ELF-1 (cell line): Measurements from ENCODE around the gene BTBD9.

ENCODE experiments used
- DNase-seq: peaks from one replicate; pipeline ENCODE4 v3.0.0-alpha.2; 2016; ENCODE audit warnings: low read depth, low spot score

BTBD9 gene

DNA sequence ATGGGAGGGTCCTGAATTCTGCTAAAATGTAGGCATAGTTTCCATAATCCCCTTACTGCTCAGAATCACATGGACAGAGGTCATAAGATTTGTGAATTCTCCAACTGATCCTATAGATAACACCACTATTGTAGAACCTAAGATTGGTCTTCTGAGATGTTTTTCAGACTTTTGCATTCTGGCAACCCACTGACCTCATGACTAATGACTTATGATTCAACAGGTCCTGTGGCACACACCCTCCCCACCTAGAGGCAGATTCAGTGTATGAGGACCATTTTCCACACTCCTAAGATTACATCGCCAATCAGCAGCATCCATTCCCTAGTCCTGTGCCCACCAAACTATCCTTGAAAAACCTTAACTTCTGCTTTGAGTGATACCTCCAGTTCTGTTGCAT lies 207.2 kb downstream of the BTBD9 start:
- no peak for DNase-seq

DNA sequence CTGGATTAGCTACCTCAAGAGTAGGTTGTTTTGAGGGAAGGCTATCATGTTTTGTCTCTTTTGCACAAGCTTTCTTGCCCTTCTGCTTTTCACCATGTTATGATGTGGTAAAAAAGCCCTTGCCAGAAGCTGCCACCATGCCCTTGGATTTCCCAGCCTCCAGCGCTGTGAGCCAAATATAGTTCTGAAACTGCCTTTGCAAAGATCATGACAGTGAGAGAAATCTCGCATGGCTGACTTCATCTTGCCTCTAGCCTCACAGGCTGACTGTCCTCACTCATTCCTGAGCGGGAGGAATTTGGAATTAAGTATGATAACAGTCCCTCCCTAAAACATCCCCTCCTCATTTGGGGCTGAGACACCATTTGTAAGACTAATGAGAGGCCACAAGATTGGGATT lies 207.7 kb downstream of the BTBD9 start:
- no peak for DNase-seq

DNA sequence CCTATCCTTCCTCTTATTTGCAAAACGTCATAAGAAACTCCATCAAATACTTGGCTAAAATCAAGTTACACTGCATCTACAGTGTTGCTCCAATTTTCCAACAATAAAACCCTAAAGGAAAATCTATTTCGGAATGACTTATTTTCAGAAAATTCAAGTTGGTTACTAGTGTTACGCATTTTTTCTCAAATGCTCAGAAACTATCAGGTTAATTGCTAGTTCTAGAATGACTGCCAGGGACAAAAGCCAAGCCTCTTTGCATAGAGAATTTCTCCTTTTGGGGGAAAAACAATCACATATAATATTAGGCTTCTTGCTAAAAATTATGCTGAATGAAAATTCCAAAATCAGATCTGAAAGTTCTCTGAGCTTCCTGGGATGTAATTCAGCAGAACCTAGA lies 210.2 kb downstream of the BTBD9 start:
- DNase-seq, result no peak

DNA sequence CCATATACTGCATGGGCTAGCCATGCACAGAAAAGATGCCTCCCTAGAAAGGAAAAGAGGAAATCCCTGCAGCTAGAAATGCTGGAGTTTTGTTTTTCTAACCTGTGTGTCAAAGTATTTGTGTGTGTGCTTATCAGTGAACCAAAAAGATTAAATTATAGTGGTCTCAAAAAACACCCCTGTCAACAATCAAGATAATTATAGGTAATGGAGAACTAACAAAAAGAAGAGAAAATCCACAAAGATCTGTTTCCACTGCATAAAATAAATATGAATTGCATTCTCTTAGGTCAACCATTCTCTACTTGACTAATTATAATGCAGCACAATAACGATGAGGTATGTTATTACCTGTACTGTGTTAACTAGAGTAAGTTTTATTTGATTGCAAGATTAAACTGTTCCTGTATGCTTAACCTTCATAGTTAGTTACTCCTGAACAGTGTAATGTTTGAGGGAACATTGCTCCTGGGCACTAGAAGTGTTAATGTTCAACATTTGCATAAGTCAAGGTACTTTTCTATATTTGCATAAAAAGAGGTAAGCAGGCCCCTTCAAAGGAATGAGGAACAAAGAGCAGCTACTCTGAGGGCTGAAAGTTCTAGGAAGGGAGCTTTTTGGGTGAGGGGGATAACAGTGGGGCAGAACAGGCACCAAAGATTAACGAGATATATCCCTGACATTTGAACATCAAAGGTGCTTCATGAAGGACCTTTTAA lies 212.1 kb downstream of the BTBD9 start:
- DNase-seq, result peak; percentile 58

DNA sequence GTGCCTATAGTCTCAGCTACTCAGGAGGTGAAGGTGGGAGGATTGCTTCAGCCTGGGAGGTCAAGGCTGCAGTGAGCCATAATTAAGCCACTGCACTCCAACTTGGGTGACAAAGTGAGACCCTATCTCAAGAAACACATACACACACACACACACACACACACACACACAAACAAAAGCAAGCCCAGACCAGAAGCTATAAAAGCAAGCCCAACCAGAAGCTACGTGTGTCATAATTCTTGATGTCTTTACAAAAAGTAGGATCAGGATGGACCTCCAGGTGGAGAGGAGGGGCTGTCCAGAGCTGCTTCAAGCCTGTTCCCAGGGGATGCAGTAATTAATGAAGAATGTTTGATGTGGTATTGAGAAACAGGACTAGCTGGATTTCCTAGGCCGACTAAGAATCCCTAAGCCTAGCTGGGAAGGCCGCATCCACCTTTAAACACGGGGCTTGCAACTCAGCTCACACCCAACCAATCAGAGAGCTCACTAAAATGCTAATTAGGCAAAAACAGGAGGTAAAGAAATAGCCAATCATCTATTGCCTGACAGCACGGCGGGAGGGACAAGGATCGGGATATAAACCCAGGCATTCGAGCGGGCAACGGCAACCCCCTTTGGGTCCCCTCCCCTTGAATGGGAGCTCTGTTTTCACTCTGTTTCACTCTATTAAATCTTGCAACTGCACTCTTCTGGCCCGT lies 213.8 kb downstream of the BTBD9 start:
- DNase-seq, result peak; percentile 77

DNA sequence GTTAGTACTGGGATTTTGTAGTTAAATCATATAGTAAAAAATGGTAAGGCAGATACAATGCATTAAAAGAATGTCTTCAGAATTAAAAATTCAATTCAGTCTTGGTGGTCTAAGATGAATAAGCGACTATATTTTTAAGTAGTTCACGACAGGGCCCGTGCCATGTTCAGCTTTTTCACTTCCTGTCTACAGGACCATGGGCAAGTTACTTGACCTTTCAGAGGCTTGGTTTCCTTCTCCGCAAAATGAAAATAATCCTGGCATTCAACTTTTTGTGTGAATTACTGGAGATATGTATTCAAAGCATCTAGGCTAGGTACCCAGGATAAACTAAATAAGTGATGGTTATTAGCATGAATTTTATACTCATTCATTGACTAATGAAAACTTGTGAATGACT lies 216.0 kb downstream of the BTBD9 start:
- no peak for DNase-seq

DNA sequence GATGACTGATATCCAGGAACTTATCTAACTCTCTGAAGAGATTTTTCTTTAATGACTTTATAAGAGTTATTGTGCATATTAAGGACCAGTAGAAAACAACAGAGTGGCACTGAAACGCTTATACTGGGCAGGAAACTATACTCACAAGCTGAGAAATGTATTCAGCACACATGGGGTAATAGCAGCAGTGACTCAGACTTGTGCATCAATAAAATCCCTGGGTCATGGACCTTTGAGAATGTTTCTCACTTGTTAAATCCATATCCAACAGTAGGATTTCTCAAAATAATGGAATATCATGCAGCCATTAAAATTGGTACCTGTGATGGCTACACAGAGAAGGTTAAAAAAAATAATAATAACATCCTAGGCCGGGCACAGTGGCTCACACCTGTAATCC lies 219.5 kb downstream of the BTBD9 start:
- DNase-seq, result no peak

DNA sequence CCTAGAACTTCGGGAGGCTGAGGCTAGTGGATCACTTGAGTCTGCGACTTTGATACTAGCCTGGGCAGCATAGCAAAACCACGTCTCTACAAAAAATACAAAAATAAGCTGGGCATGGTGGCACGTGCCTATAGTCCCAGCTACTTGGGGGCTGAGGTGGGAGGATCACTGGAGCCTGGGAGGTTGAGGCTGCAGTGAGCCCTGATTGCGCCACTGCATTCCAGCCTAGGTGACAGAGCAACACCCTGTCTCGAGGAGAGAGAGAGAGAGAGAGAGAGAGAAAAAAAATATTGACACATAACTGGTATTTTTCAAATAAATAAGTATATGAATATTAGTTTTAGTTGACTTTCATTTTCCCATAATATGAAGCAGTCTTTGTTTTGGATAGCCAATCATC lies 222.2 kb downstream of the BTBD9 start:
- no peak for DNase-seq

DNA sequence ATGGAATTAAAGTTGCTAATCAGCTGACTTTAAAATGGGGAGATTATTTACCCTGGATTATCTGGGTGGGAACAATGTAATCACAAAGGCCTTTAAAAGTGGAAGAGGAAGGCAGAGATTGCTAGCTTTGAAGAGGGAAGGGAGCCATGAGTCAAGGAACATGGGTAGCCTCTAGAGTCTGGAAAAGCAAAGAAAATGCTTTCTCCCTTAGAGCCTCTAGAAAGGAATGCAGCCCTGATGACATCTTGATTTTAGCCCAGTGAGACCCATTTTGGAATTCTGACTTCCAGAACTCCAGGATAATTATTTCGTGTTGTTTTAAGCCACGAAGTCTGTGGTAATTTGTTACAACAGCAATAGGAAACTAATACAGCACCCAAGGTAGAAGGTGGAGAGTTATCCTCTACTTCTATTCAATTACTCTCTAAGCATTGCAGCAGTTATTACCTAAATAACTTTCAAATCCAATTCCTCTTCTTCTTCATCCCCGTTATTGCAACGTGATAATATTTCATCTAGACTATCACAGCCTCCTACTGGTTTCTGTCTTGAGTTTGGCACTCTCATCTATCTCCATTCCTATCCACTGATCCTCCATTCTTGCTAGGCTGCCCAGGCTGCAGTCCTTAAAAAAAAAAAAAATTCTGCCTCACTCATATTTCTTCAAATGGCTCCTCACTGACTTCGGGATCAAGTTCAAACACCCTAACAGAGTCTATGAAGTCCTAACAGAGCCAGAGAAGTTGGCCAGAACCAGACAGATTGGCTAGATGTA lies 224.3 kb downstream of the BTBD9 start:
- no peak for DNase-seq

DNA sequence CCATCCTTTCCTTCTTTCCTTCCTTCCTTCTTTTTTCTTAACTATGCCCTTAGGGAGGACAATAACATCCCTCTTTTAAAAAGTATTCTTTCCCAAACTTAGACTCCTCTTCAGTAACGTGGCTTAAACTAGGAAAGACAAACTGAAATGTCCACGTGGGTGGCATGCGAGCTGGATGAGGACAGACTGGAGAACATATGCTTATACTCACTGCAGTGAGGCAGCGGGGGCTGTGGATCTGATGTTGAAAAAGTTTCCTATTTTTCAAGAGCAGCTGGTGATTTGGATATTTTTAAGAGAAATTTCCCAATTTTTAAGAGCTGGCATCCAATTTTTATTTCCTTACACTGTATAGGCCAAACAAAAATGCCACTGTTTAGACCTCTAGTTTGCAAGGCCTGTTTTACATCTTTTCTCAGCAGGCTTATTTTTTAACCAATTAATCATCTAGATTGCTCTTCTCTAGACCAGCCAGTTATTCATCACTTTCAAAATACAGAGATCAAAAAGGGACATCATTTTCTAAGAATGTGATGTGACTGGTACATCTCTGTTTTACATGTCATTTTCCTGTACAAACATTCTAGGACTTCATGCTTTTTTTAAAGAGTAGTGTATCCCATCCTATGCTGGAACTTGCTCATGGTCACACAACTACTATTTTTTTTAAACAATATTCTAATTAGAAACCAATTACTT lies 226.5 kb downstream of the BTBD9 start:
- DNase-seq, result no peak

DNA sequence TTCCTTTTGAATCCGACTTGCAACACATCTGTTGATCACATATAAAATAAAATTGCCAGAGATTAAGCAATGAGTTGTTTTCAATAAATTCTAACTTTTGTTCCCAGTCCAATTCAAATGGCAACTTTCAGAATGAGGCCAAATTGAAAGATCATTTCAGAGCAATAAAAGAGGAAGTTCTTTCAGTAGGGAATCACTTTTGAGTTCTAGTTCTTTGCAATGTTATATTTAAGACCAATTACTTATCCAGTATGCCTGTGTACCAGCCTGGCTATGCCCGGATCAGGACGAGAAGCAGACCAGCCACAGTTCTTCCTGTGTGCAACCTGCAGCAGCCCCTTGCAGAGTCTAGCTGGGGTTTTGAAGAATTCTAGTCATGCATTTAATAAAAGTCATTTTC lies 232.5 kb downstream of the BTBD9 start:
- no peak for DNase-seq

DNA sequence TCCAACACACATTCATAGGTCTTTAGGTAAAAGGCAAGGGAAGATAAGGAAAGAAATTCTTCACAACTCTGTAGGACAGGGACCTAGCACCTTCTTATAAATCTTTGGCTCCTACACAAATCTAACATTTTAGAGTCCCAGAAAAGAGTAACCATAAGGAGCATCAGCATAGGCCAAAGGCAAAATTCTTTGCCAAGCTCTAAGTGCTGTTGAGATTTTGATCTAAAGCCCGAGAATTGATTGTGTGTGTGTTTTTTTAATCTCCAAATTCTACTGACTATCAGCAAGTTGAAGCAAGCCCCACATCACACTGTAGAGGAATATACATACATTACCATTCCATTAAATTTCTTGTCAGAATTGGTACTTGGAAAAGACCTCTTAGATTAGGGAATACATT lies 233.6 kb downstream of the BTBD9 start:
- no peak for DNase-seq

DNA sequence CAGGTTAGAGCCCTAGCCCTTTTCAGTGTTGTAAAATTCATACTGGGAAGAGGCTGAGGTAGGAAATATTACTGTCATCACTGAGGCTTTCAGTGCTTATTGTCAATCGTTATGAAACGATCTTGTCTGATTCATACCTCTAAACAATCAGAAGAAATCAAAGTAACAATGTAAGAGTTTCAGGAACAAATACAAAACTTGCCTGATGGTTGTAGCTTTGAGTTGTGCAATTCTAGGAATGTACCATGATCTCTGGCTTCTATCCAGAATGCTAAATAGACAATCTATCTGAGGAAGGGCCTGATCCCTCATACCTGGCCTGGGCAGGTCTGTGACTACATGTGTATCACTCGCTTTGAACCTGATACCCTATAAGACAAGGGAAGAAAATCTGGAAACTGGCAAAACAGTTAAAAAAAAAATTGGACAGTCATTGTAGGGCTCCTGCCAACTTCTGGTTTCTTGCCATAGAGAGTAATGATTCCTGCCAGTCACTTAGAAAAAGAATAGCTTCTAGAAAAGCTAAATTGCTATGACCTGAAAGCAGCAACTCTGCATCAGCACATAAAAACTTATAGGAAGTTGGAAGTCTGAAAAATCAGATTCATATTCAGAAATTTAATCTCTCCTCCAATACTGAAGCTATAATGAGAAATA lies 234.7 kb downstream of the BTBD9 start:
- no peak for DNase-seq

DNA sequence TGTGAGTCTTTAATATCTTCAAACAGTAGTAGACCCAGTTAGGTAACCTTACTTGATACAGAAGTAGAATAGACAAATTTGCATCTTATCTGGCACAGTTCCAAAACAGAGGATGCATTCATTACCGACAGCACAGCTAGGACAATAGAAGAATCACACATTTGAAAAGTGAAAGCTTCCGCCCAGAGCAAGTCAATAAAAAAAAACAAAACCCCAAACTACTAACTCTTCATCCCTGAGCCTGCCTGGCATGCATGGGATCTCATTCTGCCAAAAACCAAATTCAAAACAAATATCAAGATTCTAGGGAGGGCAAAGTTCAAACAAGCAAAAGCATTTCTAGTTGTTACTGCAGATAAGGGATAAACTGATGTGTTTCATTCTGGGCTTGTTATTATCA lies 235.4 kb downstream of the BTBD9 start:
- no peak for DNase-seq

DNA sequence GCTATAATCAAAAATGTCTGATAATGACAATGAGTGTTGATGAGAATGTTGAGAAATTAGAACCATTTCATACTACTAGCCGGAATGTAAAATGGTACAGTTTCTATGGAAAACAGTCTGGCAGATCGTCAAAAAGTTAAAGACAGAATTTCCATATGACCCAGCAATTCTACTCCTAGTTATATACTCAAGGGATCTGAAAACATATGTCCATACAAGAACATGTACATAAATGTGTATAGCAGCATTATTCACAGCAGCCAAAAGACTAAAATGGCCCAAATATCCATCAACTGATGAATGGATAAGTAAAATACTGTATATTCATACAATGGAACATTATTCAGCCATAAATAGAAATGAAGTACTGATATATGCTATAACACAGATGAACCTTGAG lies 236.2 kb downstream of the BTBD9 start:
- DNase-seq, result no peak

DNA sequence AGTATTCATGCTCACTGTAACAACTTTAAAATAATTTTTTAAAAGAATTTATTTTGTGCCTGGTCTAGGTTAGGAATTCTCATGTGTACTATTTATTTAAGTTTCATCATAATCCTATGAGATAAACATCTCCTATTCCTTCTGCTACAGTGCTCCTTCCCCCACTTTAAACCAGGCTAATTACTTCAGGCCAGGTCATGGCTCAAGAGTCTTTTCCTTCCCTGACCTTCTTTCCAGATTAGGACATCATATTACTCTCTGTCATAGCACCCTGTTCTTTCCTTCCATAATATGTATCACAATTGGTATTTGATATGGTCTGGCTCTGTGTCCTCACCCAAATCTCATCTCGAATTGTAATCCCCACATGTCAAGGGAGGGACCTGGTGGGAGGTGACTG lies 239.0 kb downstream of the BTBD9 start:
- DNase-seq, result no peak

DNA sequence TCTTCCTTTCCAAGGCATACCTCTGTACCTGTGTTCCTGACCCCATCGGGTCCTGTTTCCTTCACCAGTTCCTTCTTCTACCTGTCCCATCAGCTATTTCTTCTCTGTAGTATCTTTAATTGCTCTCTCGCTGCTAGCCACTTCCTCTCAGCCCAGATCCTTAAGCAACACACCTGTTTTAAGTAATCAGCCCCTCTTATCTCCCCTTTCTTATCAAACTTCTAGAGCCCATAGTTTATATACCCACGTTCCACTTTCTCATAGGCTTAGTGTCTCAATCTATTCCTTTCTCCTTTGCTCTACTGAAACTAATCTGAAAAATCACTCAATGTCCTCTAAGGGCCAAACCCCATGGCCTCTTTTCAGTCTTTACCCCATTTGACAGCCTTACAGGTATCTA lies 239.6 kb downstream of the BTBD9 start:
- no peak for DNase-seq

DNA sequence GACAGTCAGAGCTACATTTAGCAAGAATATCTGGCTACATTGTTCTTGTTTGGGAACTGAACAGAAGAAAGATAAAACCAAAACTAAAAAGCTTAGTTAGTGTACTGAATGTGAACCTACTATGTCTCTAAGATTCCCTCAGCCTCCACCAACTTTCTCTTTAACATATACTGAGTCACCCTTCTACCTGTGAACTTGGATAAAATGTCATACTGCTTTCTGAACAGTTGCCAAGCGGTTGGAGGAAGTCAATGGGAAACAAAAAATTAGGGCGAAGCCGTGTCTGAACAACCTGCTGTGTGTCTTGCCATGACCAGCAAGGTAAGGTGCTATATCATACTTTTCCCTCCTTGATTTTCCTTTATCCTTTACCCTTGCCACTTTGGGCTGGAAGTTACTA lies 243.5 kb downstream of the BTBD9 start:
- DNase-seq, result no peak

DNA sequence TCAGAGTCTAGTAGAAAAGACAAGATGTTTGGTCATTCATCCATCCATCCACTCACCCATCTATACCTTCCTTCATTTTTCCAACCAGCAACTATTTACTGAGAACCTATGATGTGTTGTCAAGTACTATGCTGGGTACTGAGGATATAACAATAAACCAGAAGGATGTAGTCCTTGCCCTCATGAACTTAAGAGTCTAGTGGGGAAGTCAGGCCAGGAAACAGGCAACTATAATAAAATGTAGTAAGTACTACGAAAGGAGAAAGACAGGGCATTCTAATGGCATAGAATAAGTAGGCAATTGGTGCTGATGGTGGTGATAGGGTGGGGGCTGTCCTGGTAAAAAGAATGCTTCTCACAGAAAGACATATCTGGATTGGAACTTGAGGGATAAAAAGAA lies 245.7 kb downstream of the BTBD9 start:
- DNase-seq, result no peak

DNA sequence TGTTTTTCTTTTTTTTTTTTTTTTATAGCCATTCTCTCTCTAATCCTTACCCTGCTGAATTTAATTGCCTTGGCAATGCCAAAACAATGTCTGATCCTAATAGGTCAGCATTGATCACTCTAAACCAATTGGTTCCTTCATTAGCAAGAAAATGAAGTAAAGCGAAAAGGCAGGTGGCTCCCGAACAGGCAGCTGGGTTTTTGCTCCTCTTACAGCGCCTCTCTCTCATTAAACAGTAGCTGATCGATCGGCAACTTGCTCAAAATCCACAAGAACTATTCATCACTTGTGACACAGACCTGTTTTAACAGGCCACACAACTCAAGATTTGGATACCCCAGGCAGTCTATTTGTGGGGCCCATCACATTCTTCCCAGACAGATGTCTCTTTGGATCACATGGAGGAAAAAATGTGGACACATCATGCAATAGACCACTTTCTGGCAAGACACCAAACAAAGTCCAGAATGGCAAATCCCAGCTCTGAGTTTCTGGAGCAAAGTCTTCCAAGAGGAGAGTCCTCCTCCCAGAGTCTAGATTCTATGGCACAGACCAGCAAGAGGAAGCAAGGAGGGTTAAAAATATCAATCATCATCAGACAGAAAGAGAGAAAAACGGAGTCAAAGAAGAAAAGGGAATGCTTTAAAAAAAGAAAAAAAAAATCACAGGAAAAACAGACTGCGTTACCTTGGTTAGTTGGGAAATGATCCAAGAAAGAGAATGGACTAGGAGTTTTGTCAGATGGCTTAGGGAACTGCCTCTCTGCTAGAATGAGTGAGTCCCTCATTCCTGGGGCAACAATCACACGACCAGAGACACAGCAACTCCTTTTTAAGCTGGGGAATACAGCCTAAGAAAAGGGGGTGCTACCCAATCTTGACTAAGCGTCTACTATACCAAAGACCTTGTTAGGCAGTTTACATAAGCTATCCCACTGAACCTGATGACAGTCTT lies 247.8 kb downstream of the BTBD9 start:
- no peak for DNase-seq

DNA sequence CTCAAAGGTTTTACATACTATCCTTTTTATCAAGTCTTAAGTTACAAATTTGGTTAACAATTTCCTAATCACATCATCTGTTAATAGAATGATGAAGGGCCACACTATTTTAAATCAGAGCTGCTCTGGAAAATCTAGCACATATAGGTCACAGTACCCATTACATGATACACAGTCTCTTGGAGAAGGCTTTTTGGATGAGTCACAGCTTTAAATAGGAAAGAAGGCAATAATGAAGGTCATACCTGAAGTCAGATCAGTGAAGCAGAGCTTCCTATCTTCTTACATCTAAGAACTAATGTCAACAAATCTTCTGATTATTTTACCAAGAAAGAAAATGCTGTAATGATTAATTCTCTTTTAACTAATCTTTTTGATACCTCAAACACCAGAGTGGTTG lies 248.5 kb downstream of the BTBD9 start:
- DNase-seq, result no peak
